ENCODE data around the gene NOSTRIN. TPM values are rescaled to one million over a fixed set of nuclear protein-coding genes. Genes with fewer than 3 reads are reported as not detected.

NOSTRIN gene
- total RNA-seq = 0.75 TPM in 1 of 2 replicates, not detected in the other
- 0.03 TPM in 1 of 2 replicates, not detected in the other for polyA plus RNA-seq
- 0.03 and 0.08 TPM in 2 replicates for polyA plus RNA-seq (2011; cell fraction: cytosol; rRNA removed)
- 0.10 and 0.40 TPM in 2 replicates for polyA plus RNA-seq (2011; cell fraction: nucleus; rRNA removed)
- polyA plus RNA-seq (2012) = 0.37 and 0.40 TPM in 2 replicates
- polyA minus RNA-seq = not detected in 2 replicates
- polyA minus RNA-seq (2011; cell fraction: cytosol; rRNA and poly(A)+ RNA removed) = 0.61 TPM
- 0.96 and 2.0 TPM in 2 replicates for polyA minus RNA-seq (2011; cell fraction: nucleus; rRNA and poly(A)+ RNA removed)
- percentile 20 among the genes with signal in this experiment for Bru-seq, nascent RNA
- BruChase-seq, experiment 1, labeled RNA remaining after a 6-hour chase = percentile 20 among the genes with signal in this experiment
- BruChase-seq, experiment 2, labeled RNA remaining after a 2-hour chase = percentile 24 among the genes with signal in this experiment
- long read RNA-seq = 0 reads

GRCh38 chr2:168801961-168802858 lies at the start of gene NOSTRIN:
TSS of gene NOSTRIN (plus strand) at chr2:168802637. CDS start at chr2:168802647, 10 bp downstream.
- Histone ChIP-seq H3K4me3 (replicated peaks in 1 of 3; ENCODE audit: insufficient read depth in 1 of 3, low read depth in 1 of 3, low read length in 3 of 3) (no peak within 1 kb of the TSS), H3K9me1 (replicated peaks; ENCODE audit: control insufficient read depth, extremely low read depth, insufficient read depth, low read length) (no peaks in the 10 kb centered on the region), H3K27me3 (ENCODE audit: control insufficient read depth in 2 of 2, insufficient read depth in 2 of 2, low read length in 2 of 2) (no peaks in the 10 kb centered on the region), H3K4me2 (ENCODE audit: insufficient read depth, low read length) (no peak within 1 kb of the TSS), H3K36me3 (ENCODE audit: control insufficient read depth in 2 of 2, extremely low read depth in 1 of 2, insufficient read depth in 2 of 2, low read length in 2 of 2) (no peaks in the 10 kb centered on the region), H3K9me3 (replicated peaks; ENCODE audit: control insufficient read depth, insufficient read depth, low read length) (no peaks in the 10 kb centered on the region), H3K9ac (replicated peaks; ENCODE audit: extremely low read depth, insufficient read depth, low read length) (no peak within 1 kb of the TSS), H2AFZ (ENCODE audit: low read depth, low read length) (peak within 1 kb of the TSS; percentile 7), H3K79me2 (ENCODE audit: control insufficient read depth, insufficient read depth, low read length) (no peaks in the 10 kb centered on the region), H3K4me1 (ENCODE audit: control insufficient read depth, extremely low read depth, insufficient read depth, low read length) (peaks cover 9% of the 10 kb centered on the region), H4K20me1 (replicated peaks; ENCODE audit: control insufficient read depth, extremely low read depth, insufficient read depth, low read length) (no peaks in the 10 kb centered on the region), H3K27ac (ENCODE audit: insufficient read depth, low read depth, low read length) (no peak within 1 kb of the TSS)
- dilution Hi-C loops (cut with MboI; ENCODE audit: extremely low pct_ligation_motif_present, low sequenced_read_pairs) (no loop called here), intact Hi-C loops (cut with micrococcal nuclease) (no loop called here)
- no TSS peak for BruUV-seq (replicated peaks)
- ChIA-PET POLR2A (no interaction called here), CTCF (interaction anchor here (0.5 to 1.2 kb wide), 2 partner anchors 13 to 666 kb away, joined by 3 read pairs; no protein-coding TSS in a partner anchor)
- DNase-seq (ENCODE audit: low read depth, low spot score) (no peak), FAIRE-seq (no peak)
- TF ChIP-seq FOS (IDR thresholded peaks at IDR 0.05; ENCODE audit: borderline replicate concordance, insufficient read depth, low read length) = no peak
- TF ChIP-seq MYC (IDR thresholded peaks at IDR 0.05; ENCODE audit: low read depth, low read length) = no peak
- TF ChIP-seq EZH2 (IDR thresholded peaks at IDR 0.05; ENCODE audit: borderline replicate concordance, low read depth, low read length, severe bottlenecking) = no peak

- dilution Hi-C loops (cut with MboI; ENCODE audit: extremely low pct_ligation_motif_present, low sequenced_read_pairs) = no loop called here
- no peak for TF ChIP-seq MAX (IDR thresholded peaks at IDR 0.05; ENCODE audit: insufficient read depth, insufficient read length)
- H3K9me3 ChIP-seq (replicated peaks; ENCODE audit: control insufficient read depth, insufficient read depth, low read length) = no peaks in the 10 kb centered on the region
- ChIA-PET CTCF (interaction anchor here (1.4 to 1.9 kb wide), 2 partner anchors 407 kb away, joined by 5 to 7 read pairs; no protein-coding TSS in a partner anchor), POLR2A (no interaction called here)
- FAIRE-seq (no peak), DNase-seq (ENCODE audit: low read depth, low spot score) (no peak)
- H3K36me3 ChIP-seq (ENCODE audit: control insufficient read depth in 2 of 2, extremely low read depth in 1 of 2, insufficient read depth in 2 of 2, low read length in 2 of 2) = no peaks in the 10 kb centered on the region
- intact Hi-C loops (cut with micrococcal nuclease) = no loop called here
- H3K27ac ChIP-seq (ENCODE audit: insufficient read depth, low read depth, low read length) = no peak overlapping the region
- peaks cover 14% of the 10 kb centered on the region for H3K4me1 ChIP-seq (ENCODE audit: control insufficient read depth, extremely low read depth, insufficient read depth, low read length)
- no peak overlapping the region for H3K4me2 ChIP-seq (ENCODE audit: insufficient read depth, low read length)
- H3K9me1 ChIP-seq (replicated peaks; ENCODE audit: control insufficient read depth, extremely low read depth, insufficient read depth, low read length) = no peaks in the 10 kb centered on the region
- H3K79me2 ChIP-seq (ENCODE audit: control insufficient read depth, insufficient read depth, low read length) = no peaks in the 10 kb centered on the region
- H3K4me3 ChIP-seq (replicated peaks in 1 of 3; ENCODE audit: insufficient read depth in 1 of 3, low read depth in 1 of 3, low read length in 3 of 3) = no peak overlapping the region
- no peaks in the 10 kb centered on the region for H3K27me3 ChIP-seq (ENCODE audit: control insufficient read depth in 2 of 2, insufficient read depth in 2 of 2, low read length in 2 of 2)
- no TSS peak for BruUV-seq (replicated peaks)
- H3K9ac ChIP-seq (replicated peaks; ENCODE audit: extremely low read depth, insufficient read depth, low read length) = no peak overlapping the region
- no peak overlapping the region for H2AFZ ChIP-seq (ENCODE audit: low read depth, low read length)
- H4K20me1 ChIP-seq (replicated peaks; ENCODE audit: control insufficient read depth, extremely low read depth, insufficient read depth, low read length) = no peaks in the 10 kb centered on the region
Measured at GRCh38 chr2:168753765-168754329, 48.6 kb upstream of the NOSTRIN start.
